ENCODE measurements around the gene FBXO3. TPM values are rescaled to one million over a fixed set of nuclear protein-coding genes. Genes with fewer than 3 reads are reported as not detected.

Gene FBXO3
- total RNA-seq, 3 donors from 2014 or later = 14.4 to 16.2 (median 14.8) TPM

DNA sequence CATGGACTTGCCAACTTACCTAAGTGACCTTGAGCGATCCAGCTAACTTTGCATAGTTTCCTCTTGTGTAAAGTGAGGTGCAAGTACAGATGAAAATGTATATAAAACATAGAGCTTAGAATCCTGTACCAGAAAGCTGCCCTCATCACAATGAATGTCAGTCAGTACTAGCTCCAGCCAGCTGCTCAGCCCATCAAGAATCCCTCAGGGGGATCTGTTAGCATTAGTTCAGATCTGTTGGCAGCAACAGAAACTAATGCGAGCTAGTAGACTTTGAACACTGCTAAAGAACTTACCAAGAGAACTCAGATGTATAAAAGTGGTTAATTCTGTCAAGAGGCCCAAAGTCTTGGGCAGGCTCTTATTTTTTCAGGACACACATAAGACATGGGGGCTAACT lies 67.4 kb downstream of the FBXO3 start:
- ATAC-seq = no peak
- Mint-ChIP-seq H3K4me3 (no peak overlapping the region), H3K36me3 (ENCODE audit: insufficient read depth) (peaks cover 9% of the 10 kb centered on the region), H3K9me3 (no peaks in the 10 kb centered on the region), H3K27me3 (ENCODE audit: low read depth) (no peaks in the 10 kb centered on the region), H3K4me1 (ENCODE audit: low read depth) (peaks cover 5% of the 10 kb centered on the region)
- no peak for DNase-seq

DNA sequence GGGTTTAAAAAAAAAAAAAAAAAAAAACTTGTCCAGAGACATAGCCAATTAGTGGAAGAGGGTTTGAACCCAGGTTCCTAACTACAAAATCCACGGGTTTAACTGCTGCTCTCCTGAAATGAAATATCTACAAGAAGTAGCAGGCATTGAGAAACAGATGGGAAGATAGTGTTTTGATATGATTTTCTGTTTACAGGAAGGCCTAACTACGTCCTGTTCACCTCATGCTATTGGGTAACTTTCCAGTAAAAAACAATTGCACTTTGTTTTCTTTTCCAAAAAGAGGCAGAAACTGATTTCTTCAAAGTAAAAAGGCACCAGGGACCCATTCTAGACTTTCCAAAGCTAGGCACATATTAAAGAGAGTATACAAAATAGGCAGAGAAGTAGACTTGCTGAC lies 67.8 kb downstream of the FBXO3 start:
- DNase-seq = no peak
- Mint-ChIP-seq H3K4me3 (peak overlapping the region; percentile 13), H3K4me1 (ENCODE audit: low read depth) (peaks cover 7% of the 10 kb centered on the region), H3K36me3 (ENCODE audit: insufficient read depth) (peaks cover 9% of the 10 kb centered on the region), H3K27me3 (ENCODE audit: low read depth) (no peaks in the 10 kb centered on the region), H3K9me3 (no peaks in the 10 kb centered on the region)
- ATAC-seq = no peak

DNA sequence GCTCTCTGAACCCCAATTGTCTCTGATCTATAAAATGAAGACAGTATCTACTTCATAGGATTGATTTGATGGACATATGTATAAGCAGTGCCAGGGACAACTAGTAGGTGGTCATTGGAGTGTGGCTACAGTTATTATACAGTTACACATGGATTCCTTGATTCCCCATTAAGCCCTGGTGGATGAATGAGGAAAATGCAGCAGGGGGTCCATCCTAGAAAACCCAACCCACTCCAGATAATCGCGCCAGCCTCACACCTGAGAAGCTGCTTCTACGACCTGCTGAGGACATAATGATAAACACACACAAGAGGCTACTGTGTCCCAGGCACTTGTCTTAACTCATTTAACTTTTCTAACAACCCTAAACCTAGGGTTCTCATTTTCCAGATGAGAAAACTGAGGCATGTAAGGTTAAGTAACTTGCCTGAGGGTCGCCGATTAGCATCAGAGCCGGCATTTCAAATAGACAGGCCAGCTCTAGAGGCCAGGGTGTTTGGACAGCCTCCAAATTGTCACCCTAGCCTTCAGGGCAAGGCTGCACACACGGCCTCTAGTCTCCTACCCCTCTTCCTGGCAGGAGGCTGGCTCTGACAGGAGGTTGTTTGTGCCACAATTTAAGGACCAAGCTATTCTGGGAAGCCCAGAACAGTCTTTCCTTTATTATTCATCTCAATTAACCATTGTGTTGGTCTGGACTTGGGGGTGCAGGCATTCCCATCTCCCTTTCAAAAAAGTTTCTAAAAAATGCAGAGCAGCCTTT lies 69.9 kb downstream of the FBXO3 start:
- H3K27me3 Mint-ChIP-seq (ENCODE audit: low read depth) = peaks cover under 1% of the 10 kb centered on the region
- no peak overlapping the region for H3K4me3 Mint-ChIP-seq
- no peaks in the 10 kb centered on the region for H3K9me3 Mint-ChIP-seq
- peaks cover 19% of the 10 kb centered on the region for H3K4me1 Mint-ChIP-seq (ENCODE audit: low read depth)
- peaks cover 9% of the 10 kb centered on the region for H3K36me3 Mint-ChIP-seq (ENCODE audit: insufficient read depth)
- DNase-seq (no peak), ATAC-seq (no peak)

DNA sequence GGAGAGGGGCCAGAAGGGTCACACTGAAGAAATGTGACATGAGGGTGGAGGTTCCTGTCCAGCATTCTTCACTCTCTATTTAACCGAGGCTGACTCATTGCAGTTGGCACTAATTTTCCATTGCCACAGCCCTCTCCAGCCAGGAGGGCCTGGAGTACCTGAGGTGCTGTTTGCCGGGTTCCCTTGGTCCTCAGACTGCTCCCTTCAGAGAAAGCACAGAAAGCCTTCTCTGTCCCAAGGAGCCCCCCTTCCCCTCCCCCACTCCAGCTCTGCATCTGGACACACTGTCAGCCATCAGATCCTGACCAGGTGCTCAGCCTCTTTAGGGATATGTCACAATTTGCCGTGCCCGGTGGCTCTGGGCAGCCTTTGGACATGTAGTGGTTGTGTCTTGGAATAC lies 70.5 kb downstream of the FBXO3 start:
- H3K27me3 Mint-ChIP-seq (ENCODE audit: low read depth) = peaks cover 2% of the 10 kb centered on the region
- no peaks in the 10 kb centered on the region for H3K9me3 Mint-ChIP-seq
- H3K4me1 Mint-ChIP-seq (ENCODE audit: low read depth) = peaks cover 19% of the 10 kb centered on the region
- DNase-seq (no peak), ATAC-seq (no peak)
- H3K4me3 Mint-ChIP-seq = no peak overlapping the region
- peaks cover 8% of the 10 kb centered on the region for H3K36me3 Mint-ChIP-seq (ENCODE audit: insufficient read depth)

DNA sequence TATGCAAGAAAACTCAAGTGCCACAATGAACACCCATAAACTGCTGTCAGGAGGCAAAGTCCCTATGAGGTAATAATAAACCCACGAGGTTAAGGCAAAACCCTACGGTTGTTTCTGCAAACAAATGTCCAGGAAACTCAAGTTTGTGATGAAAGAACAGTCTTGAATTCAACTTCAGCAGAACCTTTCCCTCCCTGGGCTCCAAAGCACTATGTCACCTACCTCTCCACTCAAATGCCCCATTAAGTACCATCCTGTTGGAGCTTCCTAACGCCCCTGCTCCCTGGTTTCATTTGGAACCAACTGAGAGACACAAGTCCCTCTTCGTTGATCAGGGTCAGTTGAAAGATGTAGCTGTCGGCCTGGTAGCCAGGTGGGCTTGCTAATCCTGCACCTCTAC lies 71.1 kb downstream of the FBXO3 start:
- Mint-ChIP-seq H3K4me3 (no peak overlapping the region), H3K27me3 (ENCODE audit: low read depth) (peaks cover 2% of the 10 kb centered on the region), H3K4me1 (ENCODE audit: low read depth) (peaks cover 19% of the 10 kb centered on the region), H3K9me3 (no peaks in the 10 kb centered on the region), H3K36me3 (ENCODE audit: insufficient read depth) (peaks cover 5% of the 10 kb centered on the region)
- DNase-seq = no peak
- no peak for ATAC-seq

DNA sequence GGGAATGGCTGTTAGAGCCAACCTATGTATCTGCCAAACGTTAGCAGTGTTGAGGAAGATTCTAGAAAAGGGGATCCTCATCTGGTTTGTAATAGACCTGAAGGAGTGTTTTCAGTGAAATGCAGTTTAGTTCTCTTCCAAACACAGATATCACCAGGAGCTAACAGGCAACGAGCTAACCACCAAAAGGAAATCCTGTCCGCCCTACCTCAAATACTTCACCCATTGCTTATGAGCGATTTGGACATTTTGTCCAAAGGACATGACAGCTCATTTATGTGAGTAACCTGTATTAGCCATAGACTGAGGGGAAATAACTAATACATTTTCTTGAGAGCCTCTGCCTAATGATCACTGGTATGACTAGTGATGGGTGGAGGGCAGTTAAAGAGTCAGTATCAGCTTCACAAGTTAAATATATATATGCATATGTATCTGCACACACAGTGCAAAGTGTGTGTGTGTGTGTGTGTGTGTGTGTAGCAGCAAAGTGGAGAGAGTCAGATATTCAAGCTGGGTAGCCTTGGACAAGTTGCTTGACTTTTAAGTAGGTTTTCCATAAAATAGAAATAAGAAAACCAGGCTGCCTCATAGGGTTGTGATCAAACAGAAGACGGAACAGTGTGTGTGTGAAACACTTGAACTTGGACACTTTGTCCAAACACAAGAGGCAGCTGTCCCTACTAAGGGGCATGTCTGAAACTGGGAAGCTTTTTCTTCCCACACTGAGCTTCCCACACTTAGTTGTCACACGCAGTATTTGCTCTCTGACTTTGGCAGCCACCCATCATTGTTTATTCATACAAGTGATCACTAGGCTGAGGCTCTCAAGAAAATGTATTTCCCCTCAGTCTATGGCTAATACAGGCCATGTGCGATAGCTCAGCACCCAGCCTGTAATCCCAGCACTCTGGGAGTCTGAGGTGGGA lies 72.8 kb downstream of the FBXO3 start:
- DNase-seq (no peak), ATAC-seq (no peak)
- peak overlapping the region; percentile 91 for H3K4me3 Mint-ChIP-seq
- no peaks in the 10 kb centered on the region for H3K9me3 Mint-ChIP-seq
- no peaks in the 10 kb centered on the region for H3K36me3 Mint-ChIP-seq (ENCODE audit: insufficient read depth)
- peaks cover 12% of the 10 kb centered on the region for H3K27me3 Mint-ChIP-seq (ENCODE audit: low read depth)
- H3K4me1 Mint-ChIP-seq (ENCODE audit: low read depth) = peaks cover 16% of the 10 kb centered on the region

DNA sequence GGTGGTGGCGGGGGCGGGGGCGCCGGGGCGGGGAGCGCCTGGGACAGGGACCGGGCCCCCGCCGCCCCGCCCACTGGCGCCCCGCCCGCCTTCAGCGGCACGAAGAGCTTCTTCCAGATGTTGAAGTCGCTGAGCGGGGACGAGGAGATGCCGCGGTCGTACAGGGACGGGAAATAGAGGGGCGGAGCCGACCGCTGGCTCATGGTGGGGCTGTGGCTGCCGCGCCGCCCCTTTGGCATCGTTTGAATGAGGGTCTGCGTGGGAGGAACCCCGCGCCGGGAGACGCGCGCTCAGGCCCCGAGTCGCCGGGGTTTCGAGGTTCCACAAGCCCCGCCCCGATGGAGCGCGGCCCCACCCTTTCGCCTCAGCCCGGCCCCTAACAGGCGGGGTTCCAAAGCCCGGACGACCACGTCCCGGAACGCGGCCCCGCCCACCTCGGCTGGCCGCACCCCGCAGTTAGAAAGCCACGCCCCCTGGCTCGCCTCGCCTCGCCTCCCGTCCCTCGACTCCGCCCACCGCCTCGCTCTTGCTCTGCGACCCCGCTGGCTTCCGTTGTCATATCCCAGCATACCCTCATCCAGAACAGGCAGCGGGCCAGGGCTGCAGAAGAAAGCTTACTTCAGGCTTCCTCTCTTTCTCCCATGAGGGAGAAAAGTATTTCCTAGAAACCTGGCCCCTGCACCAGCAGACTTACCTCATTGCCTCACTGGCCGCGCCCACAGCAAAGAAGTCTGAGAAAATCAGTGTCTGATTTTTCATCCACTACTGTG lies 73.6 kb downstream of the FBXO3 start, which contains the start of gene C11orf91:
Gene C11orf91 (minus strand): TSS at position 325 of the 770 bp plus-strand sequence. CDS start 86 bp downstream, at position 239.
- peaks cover 15% of the 10 kb centered on the region for H3K4me1 Mint-ChIP-seq (ENCODE audit: low read depth)
- H3K4me3 Mint-ChIP-seq = peak within 1 kb of the TSS; percentile 91
- no peaks in the 10 kb centered on the region for H3K9me3 Mint-ChIP-seq
- peak; percentile 91 for DNase-seq
- H3K36me3 Mint-ChIP-seq (ENCODE audit: insufficient read depth) = no peaks in the 10 kb centered on the region
- H3K27me3 Mint-ChIP-seq (ENCODE audit: low read depth) = peaks cover 15% of the 10 kb centered on the region
- peak; percentile 91 to 95 for ATAC-seq

DNA sequence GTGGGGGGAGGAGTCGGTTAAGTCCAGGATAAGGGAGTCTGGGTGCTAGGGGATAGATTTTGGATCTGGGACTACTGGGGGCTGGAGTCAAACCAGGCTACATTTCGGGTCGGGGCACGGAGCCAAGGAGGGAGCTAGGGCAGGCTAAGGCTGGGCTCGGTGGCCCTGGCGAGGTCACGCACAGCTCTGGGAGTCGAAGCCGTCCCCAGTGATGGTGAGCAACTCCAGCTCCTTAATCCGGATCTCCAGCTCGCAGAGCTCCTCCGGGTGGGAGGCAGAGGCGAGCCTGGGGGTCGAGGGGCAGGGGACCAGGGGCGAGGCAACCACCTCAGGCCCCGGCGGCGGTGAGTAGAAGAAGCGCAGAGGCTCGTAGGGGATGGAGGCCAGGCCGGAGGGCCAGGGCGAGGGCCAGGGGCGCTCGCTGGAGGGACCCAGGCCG lies 74.2 kb downstream of the FBXO3 start:
- peaks cover 15% of the 10 kb centered on the region for H3K4me1 Mint-ChIP-seq (ENCODE audit: low read depth)
- DNase-seq (no peak), ATAC-seq (no peak)
- H3K9me3 Mint-ChIP-seq = no peaks in the 10 kb centered on the region
- peaks cover 18% of the 10 kb centered on the region for H3K27me3 Mint-ChIP-seq (ENCODE audit: low read depth)
- peak overlapping the region; percentile 78 for H3K4me3 Mint-ChIP-seq
- no peaks in the 10 kb centered on the region for H3K36me3 Mint-ChIP-seq (ENCODE audit: insufficient read depth)

DNA sequence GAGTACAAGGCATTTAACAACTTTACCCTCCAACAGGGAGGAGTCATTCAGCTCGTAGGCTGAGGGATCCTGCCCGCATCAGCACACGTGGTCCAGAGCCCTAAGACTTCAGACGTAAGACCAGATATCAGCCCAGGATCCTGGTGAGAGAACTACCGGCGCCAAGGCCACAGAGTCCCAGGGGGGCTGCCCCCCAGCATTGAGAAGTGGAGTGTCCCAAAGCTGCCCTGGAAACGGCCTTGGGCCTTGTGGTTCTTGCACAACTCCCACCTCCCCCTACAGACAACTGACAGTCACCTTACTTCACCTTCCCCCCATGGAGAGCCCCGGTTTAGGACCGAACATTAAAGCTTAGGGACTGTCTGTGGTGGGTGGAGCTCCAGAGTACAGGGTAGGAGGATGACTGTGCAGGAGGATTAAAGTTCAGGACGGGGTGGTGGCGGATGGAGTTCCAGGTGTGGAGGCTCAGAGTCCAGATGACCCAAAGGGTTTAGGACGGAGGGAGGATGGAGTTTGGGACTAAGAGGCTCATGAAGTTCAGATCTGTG lies 74.7 kb downstream of the FBXO3 start:
- ATAC-seq = no peak

DNA sequence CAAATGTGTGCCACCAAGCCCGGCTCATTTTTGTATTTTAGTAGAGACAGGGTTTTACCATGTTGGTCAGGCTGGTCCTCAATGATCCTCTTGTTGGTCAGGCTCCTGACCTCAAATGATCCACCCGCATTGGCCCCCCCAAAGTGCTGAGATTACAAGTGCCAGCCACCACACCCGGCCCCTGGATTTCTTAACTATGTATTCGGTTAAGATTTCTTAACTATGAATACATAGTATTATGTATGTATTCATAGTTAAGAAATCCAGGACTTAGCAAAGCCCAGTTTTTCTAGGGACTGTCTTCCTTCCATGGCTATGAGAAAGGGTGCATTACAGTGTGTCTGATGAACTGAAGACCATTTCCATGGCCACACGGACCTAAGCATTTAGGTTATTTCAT lies 75.4 kb downstream of the FBXO3 start:
- H3K4me3 Mint-ChIP-seq = no peak overlapping the region
- ATAC-seq = no peak

More for the DNA sequence above, 74.7 kb downstream of the FBXO3 start:
- H3K36me3 Mint-ChIP-seq (ENCODE audit: insufficient read depth) = no peaks in the 10 kb centered on the region
- no peak for DNase-seq
- no peaks in the 10 kb centered on the region for H3K9me3 Mint-ChIP-seq
- peak overlapping the region; percentile 78 for H3K4me3 Mint-ChIP-seq
- peaks cover 18% of the 10 kb centered on the region for H3K27me3 Mint-ChIP-seq (ENCODE audit: low read depth)
- peaks cover 15% of the 10 kb centered on the region for H3K4me1 Mint-ChIP-seq (ENCODE audit: low read depth)

DNA sequence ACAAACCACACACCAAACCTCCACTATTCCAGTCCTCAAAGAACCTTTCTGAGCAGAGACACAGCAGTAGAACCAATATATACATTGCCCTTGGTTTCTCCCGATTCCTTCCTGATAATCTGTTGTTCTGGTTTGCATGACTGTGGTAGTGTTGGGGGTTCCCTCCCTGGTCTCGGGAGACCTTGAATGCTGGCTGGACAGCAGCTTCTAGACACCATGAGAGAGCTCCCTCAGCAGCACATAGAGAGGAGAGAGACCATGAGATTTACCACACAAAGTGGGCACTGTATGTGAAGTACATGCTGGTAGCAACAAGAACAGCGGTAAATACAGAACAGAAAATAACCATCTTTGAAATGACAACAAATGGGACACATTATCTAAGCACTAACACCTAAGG lies 76.3 kb downstream of the FBXO3 start:
- Mint-ChIP-seq H3K4me3 (no peak overlapping the region), H3K27me3 (ENCODE audit: low read depth) (peaks cover 18% of the 10 kb centered on the region), H3K36me3 (ENCODE audit: insufficient read depth) (no peaks in the 10 kb centered on the region), H3K9me3 (no peaks in the 10 kb centered on the region), H3K4me1 (ENCODE audit: low read depth) (peaks cover 15% of the 10 kb centered on the region)
- no peak for ATAC-seq
- DNase-seq = no peak

More for the DNA sequence above, 75.4 kb downstream of the FBXO3 start:
- H3K9me3 Mint-ChIP-seq = no peaks in the 10 kb centered on the region
- no peak for DNase-seq
- H3K36me3 Mint-ChIP-seq (ENCODE audit: insufficient read depth) = no peaks in the 10 kb centered on the region
- peaks cover 15% of the 10 kb centered on the region for H3K4me1 Mint-ChIP-seq (ENCODE audit: low read depth)
- H3K27me3 Mint-ChIP-seq (ENCODE audit: low read depth) = peaks cover 18% of the 10 kb centered on the region

DNA sequence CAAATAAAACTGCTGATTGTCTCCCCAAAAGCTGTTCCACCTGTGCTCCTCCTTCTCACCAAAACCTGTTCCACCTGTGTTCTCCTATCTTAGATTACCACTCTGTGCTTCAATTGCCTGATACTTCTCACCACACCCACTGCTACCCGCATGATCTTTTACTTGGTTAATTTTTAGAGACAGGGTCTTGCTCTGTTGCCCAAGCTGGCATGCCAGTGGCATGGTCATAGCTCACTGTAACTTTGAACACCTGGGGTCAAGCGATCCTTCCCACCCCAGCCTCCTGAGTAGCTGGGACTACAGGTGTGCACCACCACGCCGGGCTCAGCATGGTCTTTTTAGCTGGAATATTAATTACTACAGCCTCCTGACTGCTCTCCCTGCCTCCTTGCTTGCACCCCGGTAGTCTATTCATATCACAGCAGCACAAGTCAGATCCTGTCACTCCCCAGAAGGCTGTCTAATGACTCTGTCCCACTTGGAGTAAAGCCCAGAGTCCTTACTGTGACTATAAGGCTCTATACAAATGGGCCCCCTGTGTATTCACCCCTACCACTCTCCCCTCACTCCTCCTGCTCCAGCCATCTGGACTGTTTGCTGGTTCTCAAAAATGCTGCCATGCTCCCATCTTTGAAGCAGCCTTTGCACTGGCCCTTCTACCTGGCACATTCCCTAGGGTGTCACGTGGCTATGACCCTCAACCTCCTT lies 77.2 kb downstream of the FBXO3 start:
- DNase-seq (no peak), ATAC-seq (no peak)
- no peaks in the 10 kb centered on the region for H3K9me3 Mint-ChIP-seq
- H3K36me3 Mint-ChIP-seq (ENCODE audit: insufficient read depth) = no peaks in the 10 kb centered on the region
- peaks cover 15% of the 10 kb centered on the region for H3K4me1 Mint-ChIP-seq (ENCODE audit: low read depth)
- no peak overlapping the region for H3K4me3 Mint-ChIP-seq
- H3K27me3 Mint-ChIP-seq (ENCODE audit: low read depth) = peaks cover 18% of the 10 kb centered on the region

DNA sequence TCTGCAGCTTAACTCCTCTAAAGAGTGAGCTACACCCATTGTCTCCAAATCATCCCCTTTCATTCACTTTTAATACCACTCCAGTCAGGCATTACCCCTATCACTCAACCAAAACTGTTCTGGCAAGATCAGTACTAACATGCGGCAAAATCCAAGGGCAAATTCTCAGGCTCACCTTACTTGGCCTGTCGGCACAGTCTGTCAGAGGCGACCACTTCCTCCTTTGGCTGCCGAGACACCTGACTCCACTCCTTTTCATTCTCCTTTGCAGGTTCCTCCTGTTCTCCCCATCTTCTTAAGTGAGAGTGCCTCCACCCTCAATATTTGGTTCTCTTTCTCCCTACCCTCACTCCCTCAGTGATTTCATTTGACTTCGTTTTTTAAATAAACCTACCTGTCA lies 77.9 kb downstream of the FBXO3 start:
- Mint-ChIP-seq H3K36me3 (ENCODE audit: insufficient read depth) (no peaks in the 10 kb centered on the region), H3K4me1 (ENCODE audit: low read depth) (peaks cover 13% of the 10 kb centered on the region), H3K9me3 (no peaks in the 10 kb centered on the region), H3K4me3 (no peak overlapping the region), H3K27me3 (ENCODE audit: low read depth) (peaks cover 18% of the 10 kb centered on the region)
- ATAC-seq (no peak), DNase-seq (no peak)
